Stimulated activated CD8-positive, alpha-beta memory T cell treated with anti-CD3 and anti-CD28 coated beads, Interleukin-4, amount 100 ng/mL, for 24 hours (primary cell): ENCODE data around the gene HTRA1.

Source experiments
- DNase-seq: peaks from one replicate; pipeline ENCODE4 v3.0.0-alpha.2; 2020; ENCODE audit warnings: low read depth

HTRA1 gene

GRCh38 chr10:122555442-122555841 lies 94.1 kb downstream of the HTRA1 start:
- DNase-seq: no peak

GRCh38 chr10:122557516-122557915 lies 96.2 kb downstream of the HTRA1 start:
- no peak for DNase-seq

GRCh38 chr10:122558452-122558851 lies 97.1 kb downstream of the HTRA1 start:
- no peak for DNase-seq

DNA sequence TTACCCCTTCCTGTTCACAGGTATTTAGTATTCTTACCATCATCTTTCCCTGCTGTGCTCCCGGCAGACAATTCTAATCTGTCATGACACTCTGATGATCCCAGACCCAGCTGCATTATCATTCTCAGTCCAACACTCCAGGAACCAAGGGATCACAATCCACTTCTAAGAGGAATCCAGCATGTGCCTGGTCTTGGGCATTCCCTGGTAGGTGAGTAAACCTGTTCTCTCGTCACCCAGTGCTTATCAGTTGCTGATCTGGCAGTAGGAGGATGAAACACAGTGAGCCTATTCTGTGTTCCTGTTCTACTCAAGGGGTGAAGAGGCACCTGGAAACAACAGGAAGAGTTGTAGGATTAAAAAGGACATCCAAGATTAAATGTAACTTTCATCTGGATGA lies 97.9 kb downstream of the HTRA1 start:
- no peak for DNase-seq

DNA sequence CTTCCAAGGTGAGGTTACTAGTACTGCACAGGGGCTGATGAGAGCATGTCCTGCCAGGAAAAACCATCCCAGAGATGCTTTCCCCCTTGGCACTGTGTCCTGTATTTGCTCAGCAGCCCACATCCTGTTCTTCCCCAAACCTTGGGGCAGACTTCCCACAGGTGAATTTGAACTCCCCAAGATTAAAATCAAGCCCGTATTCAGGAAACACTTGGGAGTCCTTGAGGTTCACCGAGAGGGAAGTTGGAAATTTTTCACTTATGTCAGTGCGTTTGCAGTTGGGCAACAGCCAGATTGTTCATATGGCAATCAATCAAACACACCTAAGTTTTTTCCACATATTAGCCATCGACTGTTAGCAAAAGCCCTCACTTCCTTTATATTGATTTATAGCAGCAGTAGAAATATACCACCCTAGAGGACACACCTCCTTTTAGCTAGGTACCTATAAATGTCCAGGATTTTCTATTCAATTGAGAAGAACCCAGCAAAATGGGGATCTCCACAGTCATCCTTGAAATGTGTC lies 99.0 kb downstream of the HTRA1 start, which contains the start of gene DMBT1:
Gene DMBT1, plus strand, starts transcription at position 476 of the 526 bp plus-strand sequence. Its CDS starts 17 bp downstream, at position 493.
- no peak for DNase-seq

- no peak for DNase-seq
These were observed 99.9 kb downstream of the HTRA1 start for GRCh38 chr10:122561212-122561611.

GRCh38 chr10:122561792-122562191 lies 100.4 kb downstream of the HTRA1 start:
- no peak for DNase-seq
